Activated CD8-positive, alpha-beta T cell treated with anti-CD3 and anti-CD28 coated beads for 36 hours (primary cell): ENCODE results near the gene KRTAP12-4. TPM values are rescaled to one million over a fixed set of nuclear protein-coding genes. Genes with fewer than 3 reads are reported as not detected.

Source experiments
- ATAC-seq: fragments of 200-7000 bp; cut with Tn5 transposase; one replicate; pipeline ENCODE4 v1.10.0; 2021; ENCODE audit warnings: mild to moderate bottlenecking, moderate library complexity
- CTCF ChIA-PET: fragments of 350-600 bp; sonication (Branson Sonifier 250); formaldehyde crosslinking; loops from one replicate; lab custom pipeline; 2021; ENCODE audit warnings: antibody characterized with exemption; lab: Charles Lee
- POLR2A ChIA-PET: fragments of 350-600 bp; sonication (Branson Sonifier 250); formaldehyde crosslinking; loops from one replicate; lab custom pipeline; 2021; ENCODE audit warnings: antibody characterized with exemption; lab: Charles Lee
- DNase-seq: peaks from one replicate; pipeline ENCODE4 v3.0.0-alpha.2; 2020
- H3K27ac Mint-ChIP-seq: one replicate; pipeline ENCODE4 v1.8.0; 2021; ENCODE audit warnings: mild to moderate bottlenecking, mixed read lengths
- H3K27me3 Mint-ChIP-seq: one replicate; pipeline ENCODE4 v1.8.0; 2021; ENCODE audit warnings: mixed read lengths
- H3K36me3 Mint-ChIP-seq: one replicate; pipeline ENCODE4 v1.8.0; 2021; ENCODE audit warnings: low read depth, mixed read lengths
- H3K4me1 Mint-ChIP-seq: one replicate; pipeline ENCODE4 v1.8.0; 2021; ENCODE audit warnings: low read depth, mixed read lengths
- H3K4me3 Mint-ChIP-seq: one replicate; pipeline ENCODE4 v1.8.0; 2021; ENCODE audit warnings: mild to moderate bottlenecking, moderate library complexity, mixed read lengths
- H3K9me3 Mint-ChIP-seq: one replicate; pipeline ENCODE4 v1.8.0; 2021; ENCODE audit warnings: mixed read lengths
- intact Hi-C: fragments of 100-400 bp; cut with micrococcal nuclease; formaldehyde crosslinking; loops from one replicate; pipeline ENCODE4 v1.10.0; 2022
- total RNA-seq, 2 experiments: library from RNA; stranded (reverse); gene quantifications; one replicate each; pipeline ENCODE4 v1.2.3, GENCODE V29; 2021
- TF ChIP-seq, protein P1 (sequence below): fragments of 200-600 bp; IDR thresholded peaks from one replicate; pipeline ENCODE4 v1.8.0; 2022; ENCODE audit warnings: antibody characterized with exemption, mild to moderate bottlenecking

Gene KRTAP12-4
- total RNA-seq, 2 experiments from 2014 or later = not detected

DNA sequence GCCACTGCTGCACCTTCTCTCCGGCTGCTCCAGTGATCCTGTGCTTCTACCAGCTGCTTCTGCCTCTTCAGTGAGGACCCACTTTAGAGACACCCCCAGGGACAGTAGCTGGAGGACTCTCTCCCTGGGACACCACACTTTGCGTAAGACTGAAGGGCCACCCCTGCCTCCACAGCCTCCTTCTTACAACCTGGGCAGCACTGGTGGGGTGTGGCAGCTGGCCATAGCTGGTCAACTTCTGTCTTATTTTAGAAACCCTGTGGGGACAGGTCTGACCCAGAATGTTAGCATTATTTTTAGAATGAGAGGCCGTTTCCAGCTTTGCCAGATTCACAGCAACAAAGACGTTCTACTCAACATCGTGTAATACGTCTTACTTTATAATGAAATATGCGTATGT, 28.7 kb downstream of the KRTAP12-4 start:
- peaks cover 23% of the 10 kb centered on the region for H3K36me3 Mint-ChIP-seq
- DNase-seq = no peak
- H3K27me3 Mint-ChIP-seq = no peaks in the 10 kb centered on the region
- H3K9me3 Mint-ChIP-seq = peaks cover 45% of the 10 kb centered on the region
- intact Hi-C loops = no loop called here
- ATAC-seq = no peak
- no peak overlapping the region for H3K4me3 Mint-ChIP-seq
- H3K4me1 Mint-ChIP-seq = peaks cover 29% of the 10 kb centered on the region
- ChIA-PET POLR2A (no interaction called here), CTCF (interaction anchor here (0.7 to 1.9 kb wide), 3 partner anchors 14 to 168 kb away, joined by 3 to 8 read pairs (median 3); partner anchors contain the start of gene KRTAP10-8)
- no peak overlapping the region for H3K27ac Mint-ChIP-seq
- TF ChIP-seq, protein P1, sequence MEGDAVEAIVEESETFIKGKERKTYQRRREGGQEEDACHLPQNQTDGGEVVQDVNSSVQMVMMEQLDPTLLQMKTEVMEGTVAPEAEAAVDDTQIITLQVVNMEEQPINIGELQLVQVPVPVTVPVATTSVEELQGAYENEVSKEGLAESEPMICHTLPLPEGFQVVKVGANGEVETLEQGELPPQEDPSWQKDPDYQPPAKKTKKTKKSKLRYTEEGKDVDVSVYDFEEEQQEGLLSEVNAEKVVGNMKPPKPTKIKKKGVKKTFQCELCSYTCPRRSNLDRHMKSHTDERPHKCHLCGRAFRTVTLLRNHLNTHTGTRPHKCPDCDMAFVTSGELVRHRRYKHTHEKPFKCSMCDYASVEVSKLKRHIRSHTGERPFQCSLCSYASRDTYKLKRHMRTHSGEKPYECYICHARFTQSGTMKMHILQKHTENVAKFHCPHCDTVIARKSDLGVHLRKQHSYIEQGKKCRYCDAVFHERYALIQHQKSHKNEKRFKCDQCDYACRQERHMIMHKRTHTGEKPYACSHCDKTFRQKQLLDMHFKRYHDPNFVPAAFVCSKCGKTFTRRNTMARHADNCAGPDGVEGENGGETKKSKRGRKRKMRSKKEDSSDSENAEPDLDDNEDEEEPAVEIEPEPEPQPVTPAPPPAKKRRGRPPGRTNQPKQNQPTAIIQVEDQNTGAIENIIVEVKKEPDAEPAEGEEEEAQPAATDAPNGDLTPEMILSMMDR = no peak

DNA sequence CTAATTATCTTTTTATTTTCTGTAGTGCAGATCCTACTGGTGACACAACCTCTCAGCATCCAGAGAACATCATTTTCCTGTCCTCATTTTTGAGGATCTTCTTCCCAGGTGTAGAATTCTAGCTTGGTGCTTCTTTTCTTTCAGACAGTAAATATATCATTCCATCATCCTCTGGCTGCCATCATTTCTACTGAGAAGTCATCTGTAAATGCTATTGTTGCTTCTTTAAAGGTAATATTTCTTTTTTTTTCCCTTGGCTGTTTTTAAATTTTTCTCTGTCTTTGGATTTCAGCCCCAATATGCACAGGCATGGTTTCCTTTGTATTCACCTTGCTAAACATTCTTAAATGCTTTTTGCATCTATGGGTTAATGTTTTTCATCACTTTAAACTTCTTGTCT, 30.9 kb downstream of the KRTAP12-4 start:
- intact Hi-C loops = no loop called here
- H3K4me3 Mint-ChIP-seq = no peak overlapping the region
- H3K27me3 Mint-ChIP-seq = no peaks in the 10 kb centered on the region
- no peak overlapping the region for H3K27ac Mint-ChIP-seq
- H3K4me1 Mint-ChIP-seq = peaks cover 25% of the 10 kb centered on the region
- no peak for ATAC-seq
- H3K9me3 Mint-ChIP-seq = peaks cover 54% of the 10 kb centered on the region
- peaks cover 33% of the 10 kb centered on the region for H3K36me3 Mint-ChIP-seq
- TF ChIP-seq, protein P1 = no peak
- no peak for DNase-seq
- ChIA-PET CTCF (no interaction called here), POLR2A (no interaction called here)

GRCh38 chr21:44619886-44620285, 34.6 kb downstream of the KRTAP12-4 start:
- Mint-ChIP-seq H3K9me3 (peaks cover 55% of the 10 kb centered on the region), H3K4me1 (peaks cover 41% of the 10 kb centered on the region), H3K36me3 (peaks cover 32% of the 10 kb centered on the region), H3K27me3 (no peaks in the 10 kb centered on the region), H3K4me3 (no peak overlapping the region), H3K27ac (peak overlapping the region; percentile 81)
- no peak for DNase-seq
- POLR2A ChIA-PET = interaction anchor here (0.7 kb wide), 1 partner anchor 27 kb away, joined by 3 read pairs; no protein-coding TSS in a partner anchor
- CTCF ChIA-PET = interaction anchor here (0.7 to 1.4 kb wide), 4 partner anchors 37 to 108 kb away, joined by 3 to 4 read pairs (median 3); partner anchors contain the start of gene KRTAP12-2
- no peak for ATAC-seq
- TF ChIP-seq, protein P1 = no peak
- intact Hi-C loops = no loop called here

- TF ChIP-seq, protein P1 = no peak
- Mint-ChIP-seq H3K27me3 (no peaks in the 10 kb centered on the region), H3K9me3 (peaks cover 45% of the 10 kb centered on the region), H3K36me3 (peaks cover 28% of the 10 kb centered on the region), H3K27ac (peak overlapping the region; percentile 81), H3K4me3 (peak overlapping the region; percentile 13), H3K4me1 (peaks cover 41% of the 10 kb centered on the region)
- ChIA-PET POLR2A (interaction anchor here (0.6 to 1.1 kb wide), 3 partner anchors 12 to 462 kb away, joined by 3 to 4 read pairs (median 3); no protein-coding TSS in a partner anchor), CTCF (interaction anchor here (0.7 to 2.0 kb wide), 7 partner anchors 26 to 123 kb away, joined by 3 to 8 read pairs (median 4); no protein-coding TSS in a partner anchor)
- ATAC-seq (peak; percentile 97), DNase-seq (peak; percentile 70)
- intact Hi-C loops = no loop called here
These were observed 35.5 kb downstream of the KRTAP12-4 start for GRCh38 chr21:44618909-44619308.

DNA sequence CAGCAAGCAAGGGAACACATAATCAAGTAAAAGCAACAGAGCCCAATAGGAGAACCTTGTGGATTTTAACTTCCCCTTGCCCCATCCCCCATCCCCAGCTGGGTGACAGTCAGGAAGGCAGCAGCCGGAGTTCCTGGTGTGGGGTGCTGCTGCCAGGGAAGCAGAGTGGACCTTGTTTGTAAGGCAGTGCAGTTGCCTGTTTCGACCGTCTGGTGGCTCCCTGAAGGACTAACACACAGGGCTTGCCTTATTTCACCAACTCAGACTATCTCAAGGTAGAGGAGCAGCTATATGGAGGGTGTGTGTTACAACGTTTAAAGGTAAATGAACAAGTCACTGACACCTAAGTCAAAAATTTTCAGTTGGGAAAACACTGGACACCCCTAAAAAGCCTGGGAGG, 36.0 kb downstream of the KRTAP12-4 start:
- no peaks in the 10 kb centered on the region for H3K27me3 Mint-ChIP-seq
- H3K4me1 Mint-ChIP-seq = peaks cover 41% of the 10 kb centered on the region
- ATAC-seq (peak; percentile 55), DNase-seq (peak; percentile 24)
- peaks cover 41% of the 10 kb centered on the region for H3K9me3 Mint-ChIP-seq
- ChIA-PET CTCF (interaction anchor here (1.0 to 2.0 kb wide), 6 partner anchors 27 to 124 kb away, joined by 3 to 8 read pairs (median 4); no protein-coding TSS in a partner anchor), POLR2A (interaction anchor here (0.6 to 1.1 kb wide), 2 partner anchors 12 to 127 kb away, joined by 3 to 4 read pairs; no protein-coding TSS in a partner anchor)
- TF ChIP-seq, protein P1 = no peak
- peaks cover 27% of the 10 kb centered on the region for H3K36me3 Mint-ChIP-seq
- H3K4me3 Mint-ChIP-seq = peak overlapping the region; percentile 13
- peak overlapping the region; percentile 81 for H3K27ac Mint-ChIP-seq
- intact Hi-C loops = no loop called here
